A673 (cell line): ENCODE results near the gene LTBP2. TPM values are rescaled to one million over a fixed set of nuclear protein-coding genes. Genes with fewer than 3 reads are reported as not detected.

Experiments used
- BruUV-seq: library from RNA; stranded (reverse); fragments of 400-500 nt; replicated peaks from 2 replicates; lab custom pipeline; 2021; lab: Mats Ljungman, UMichigan
- CTCF ChIA-PET: fragments of 300-600 bp; sonication (Branson Sonifier 250); formaldehyde crosslinking; loops from one replicate; lab custom pipeline; 2022; ENCODE audit warnings: antibody characterized with exemption; lab: Charles Lee
- POLR2A ChIA-PET: fragments of 300-600 bp; sonication (Branson Sonifier 250); formaldehyde crosslinking; loops from one replicate; lab custom pipeline; 2022; ENCODE audit warnings: antibody characterized with exemption; ENCODE audit not compliant: low non-redundant PET; lab: Charles Lee
- DNase-seq: peaks from one replicate; pipeline ENCODE4 v3.0.0-alpha.2; 2015; ENCODE audit warnings: low spot score
- H3K27ac ChIP-seq: fragments of 200-600 bp; sonication (generic); 2 replicates; pipeline ENCODE4 v1.5.1; 2016; ENCODE audit warnings: mixed run types, low read depth, mild to moderate bottlenecking, mixed read lengths, antibody characterized with exemption, low read length; ENCODE audit not compliant: poor library complexity, severe bottlenecking
- H3K27me3 ChIP-seq: fragments of 200-600 bp; sonication (generic); replicated peaks from 2 replicates; pipeline ENCODE4 v1.6.1; 2017; ENCODE audit warnings: mixed run types, low read depth, mild to moderate bottlenecking, mixed read lengths, antibody characterized with exemption, low read length; ENCODE audit not compliant: insufficient read depth, poor library complexity
- H3K36me3 ChIP-seq: fragments of 200-600 bp; sonication (generic); 2 replicates; pipeline ENCODE4 v1.6.1; 2016; ENCODE audit warnings: mixed run types, mild to moderate bottlenecking, mixed read lengths, antibody characterized with exemption, low read length; ENCODE audit not compliant: insufficient read depth, poor library complexity, severe bottlenecking
- H3K4me1 ChIP-seq: fragments of 200-600 bp; sonication (generic); 2 replicates; pipeline ENCODE4 v1.6.1; 2017; ENCODE audit warnings: mixed run types, mild to moderate bottlenecking, mixed read lengths, antibody characterized with exemption, low read length; ENCODE audit not compliant: insufficient read depth, poor library complexity, severe bottlenecking
- H3K4me3 ChIP-seq: fragments of 200-600 bp; sonication (generic); 2 replicates; pipeline ENCODE4 v1.5.1; 2016; ENCODE audit warnings: low read depth, mixed run types, mild to moderate bottlenecking, mixed read lengths, low read length; ENCODE audit not compliant: poor library complexity, severe bottlenecking
- H3K9me3 ChIP-seq: fragments of 200-600 bp; sonication (generic); 2 replicates; pipeline ENCODE4 v1.6.1; 2016; ENCODE audit warnings: mixed run types, low read depth, mild to moderate bottlenecking, mixed read lengths, antibody characterized with exemption, low read length; ENCODE audit not compliant: poor library complexity, severe bottlenecking
- CTCF ChIP-seq: fragments of 300-800, 200-600 bp; sonication (generic); conservative IDR thresholded peaks from 2 replicates; pipeline ENCODE4 v1.5.1; 2017; ENCODE audit warnings: low read depth, mild to moderate bottlenecking, antibody characterized with exemption, low read length, moderate library complexity, mixed read lengths
- EZH2 ChIP-seq: fragments of 200-600 bp; sonication (generic); IDR thresholded peaks from 2 replicates; pipeline ENCODE4 v1.6.1; 2017; ENCODE audit warnings: borderline replicate concordance, low read depth, mild to moderate bottlenecking, mixed read lengths, antibody characterized with exemption, low read length; ENCODE audit not compliant: poor library complexity, severe bottlenecking
- intact Hi-C: fragments of 100-400 bp; cut with micrococcal nuclease; formaldehyde crosslinking; loops from one replicate; pipeline ENCODE4 v1.10.0; 2022; ENCODE audit not compliant: unreplicated experiment
- total RNA-seq: library from RNA; stranded (reverse); gene quantifications from 2 replicates; pipeline ENCODE4 v1.2.3, GENCODE V29; 2021

The LTBP2 gene
- total RNA-seq, 1 experiment from 2014 or later, result 0.26 TPM

- no peak for TF ChIP-seq EZH2
- TF ChIP-seq CTCF, result no peak
- Histone ChIP-seq H3K36me3 (no peaks in the 10 kb centered on the region), H3K27ac (no peak overlapping the region), H3K27me3 (no peaks in the 10 kb centered on the region), H3K4me1 (no peaks in the 10 kb centered on the region), H3K4me3 (no peak overlapping the region), H3K9me3 (no peaks in the 10 kb centered on the region)
- ChIA-PET CTCF (no interaction called here), POLR2A (no interaction called here)
- DNase-seq, result no peak
- intact Hi-C loops, result no loop called here
- BruUV-seq, result no TSS peak
Observed at GRCh38 chr14:74563586-74564159, 48.4 kb downstream of the LTBP2 start.

- ChIA-PET POLR2A (no interaction called here), CTCF (no interaction called here)
- no peak overlapping the region for H3K4me3 ChIP-seq
- BruUV-seq, result no TSS peak
- no peak overlapping the region for H3K27ac ChIP-seq
- intact Hi-C loops, result no loop called here
- no peaks in the 10 kb centered on the region for H3K27me3 ChIP-seq
- H3K9me3 ChIP-seq, result no peaks in the 10 kb centered on the region
- H3K36me3 ChIP-seq, result no peaks in the 10 kb centered on the region
- no peak for TF ChIP-seq EZH2
- no peak for TF ChIP-seq CTCF
- H3K4me1 ChIP-seq, result no peaks in the 10 kb centered on the region
- no peak for DNase-seq
Observed at GRCh38 chr14:74563233-74563585, 48.8 kb downstream of the LTBP2 start.

- no peak for DNase-seq
- intact Hi-C loops, result no loop called here
- CTCF ChIA-PET, result no interaction called here
- no peaks in the 10 kb centered on the region for H3K4me1 ChIP-seq
- no TSS peak for BruUV-seq
- H3K36me3 ChIP-seq, result no peaks in the 10 kb centered on the region
- POLR2A ChIA-PET, result no interaction called here
- H3K4me3 ChIP-seq, result no peak overlapping the region
- no peaks in the 10 kb centered on the region for H3K9me3 ChIP-seq
- no peak for TF ChIP-seq EZH2
- TF ChIP-seq CTCF, result no peak
- H3K27ac ChIP-seq, result no peak overlapping the region
- no peaks in the 10 kb centered on the region for H3K27me3 ChIP-seq
Observed at GRCh38 chr14:74562515-74563232, 49.4 kb downstream of the LTBP2 start.
